Spleen (tissue), 11 donors: ENCODE results near the gene CTNNBL1. TPM values are rescaled to one million over a fixed set of nuclear protein-coding genes. Genes with fewer than 3 reads are reported as not detected.

ENCODE experiments used
- DNase-seq: peaks from one replicate; pipeline ENCODE4 v3.0.0-alpha.2; 2020
- H3K27ac ChIP-seq, 8 donors: fragments of 200-600 bp; sonication (generic) in 7 of 8; 1 replicate in 4 of 8; 2 replicates in 4 of 8; pipeline versions ENCODE4 v1.5.0 to v1.8.0; 2016 to 2021; ENCODE audit warnings: inconsistent platforms in 4 of 8, mild to moderate bottlenecking in 4 of 8, moderate library complexity in 1 of 8
- H3K27me3 ChIP-seq, 7 donors: fragments of 200-600 bp; sonication (generic) in 6 of 7; replicated peaks in 1 of 7; 1 replicate in 4 of 7; 2 replicates in 3 of 7; pipeline versions ENCODE4 v1.5.0 to v1.8.0; 2016 to 2021; ENCODE audit warnings: inconsistent platforms in 3 of 7, mild to moderate bottlenecking in 1 of 7
- H3K36me3 ChIP-seq, 6 donors: fragments of 200-600 bp; sonication (generic) in 5 of 6; 1 replicate in 4 of 6; 2 replicates in 2 of 6; pipeline versions ENCODE4 v1.5.0 to v1.8.0; 2016 to 2021; ENCODE audit warnings: inconsistent platforms in 2 of 6
- H3K4me1 ChIP-seq, 6 donors: fragments of 200-600 bp; sonication (generic) in 5 of 6; 1 replicate in 3 of 6; 2 replicates in 3 of 6; pipeline versions ENCODE4 v1.5.0 to v1.8.0; 2016 to 2021; ENCODE audit warnings: inconsistent platforms in 3 of 6
- H3K4me3 ChIP-seq, 8 donors: fragments of 200-600 bp; sonication (generic) in 7 of 8; 1 replicate in 4 of 8; 2 replicates in 4 of 8; pipeline versions ENCODE4 v1.5.0 to v1.8.0; 2016 to 2021; ENCODE audit warnings: inconsistent platforms in 4 of 8, mild to moderate bottlenecking in 4 of 8, moderate library complexity in 2 of 8
- H3K9me3 ChIP-seq, 8 donors: fragments of 200-600 bp; sonication (generic) in 7 of 8; 1 replicate in 4 of 8; 2 replicates in 4 of 8; pipeline versions ENCODE4 v1.5.0 to v1.8.0; 2016 to 2021; ENCODE audit warnings: inconsistent platforms in 4 of 8
- CTCF ChIP-seq, 11 experiments: fragments of 200-600 bp in 7 of 11; fragments of 450-650 bp in 4 of 11; sonication (generic) in 4 of 11; IDR thresholded peaks in 8 of 11; conservative IDR thresholded peaks in 3 of 11; 1 replicate in 7 of 11; 2 replicates in 4 of 11; pipeline versions ENCODE4 v1.4.0 to v1.8.0; 2016 to 2021; ENCODE audit warnings: antibody characterized with exemption in 11 of 11, inconsistent platforms in 4 of 11, mild to moderate bottlenecking in 1 of 11
- POLR2A ChIP-seq, 3 donors: fragments of 450-650 bp; IDR thresholded peaks; one replicate each; pipeline ENCODE4 v1.5.1; 2017; ENCODE audit warnings: antibody characterized with exemption in 3 of 3, mild to moderate bottlenecking in 1 of 3
- POLR2AphosphoS5 ChIP-seq, 3 donors: sonication (generic); formaldehyde crosslinking; IDR thresholded peaks; one replicate each; pipeline ENCODE4 v1.5.1; 2017; ENCODE audit warnings: antibody characterized with exemption in 3 of 3
- WGBS, 5 donors: extraction: QIAGEN DNeasy Blood & Tissue Kit in 3 of 5; methylation state at CpG; one replicate each; pipeline versions ENCODE4 v1.1.5 to v1.1.7; 2013 to 2018; 5-methylcytosine and 5-hydroxymethylcytosine counted together
- intact Hi-C: fragments of 100-400 bp; cut with DNase I; formaldehyde crosslinking; loops from one replicate; pipeline ENCODE4 v1.15.0; 2023; ENCODE audit warnings: low total_unique reads
- polyA plus RNA-seq, 3 donors: library from polyadenylated mRNA; stranded (reverse); fragments of 200-250 nt; gene quantifications; one replicate each; pipeline ENCODE4 v1.2.1, GENCODE V29; 2013
- total RNA-seq, 7 donors: library from RNA; depleted of rRNA in 3 of 7; stranded (reverse); fragments of >200 nt in 3 of 7; fragmentation: NEBNext Ultra II Directional in 4 of 7; extraction: Animal tissue kit (Norgen Biotek cat#: 25700) in 4 of 7; gene quantifications; one replicate each; pipeline versions ENCODE4 v1.1.0 to v1.2.1, GENCODE V29; 2016 to 2021
- donor health status: healthy with polysubstance abuse.
- donor health status: DM: no; HTN: no; CAD: no; lungs with moderate emphysema.
- donor health status: DM: no; HTN: no; CAD: no.
- donor health status: Bipolar disorder and iron deficiency.
- donor health status: healthy.
- donor health status: DM: no; HTN: no; CAD: no.
- donor health status: DM: yes; HTN: yes; CAD: no.

The CTNNBL1 gene
- total and polyA plus RNA-seq, 10 donors = 46.5 to 135 (median 82.9) TPM

- DNase-seq = no peak
- Histone ChIP-seq H3K36me3 (peaks cover 0 to 89% (median 17%) of the 10 kb centered on the region in 6 donors), H3K27me3 (no peaks in the 10 kb centered on the region), H3K4me1 (peaks cover 0 to 11% (median 1%) of the 10 kb centered on the region in 6 donors), H3K27ac (no peak overlapping the region), H3K4me3 (no peak overlapping the region), H3K9me3 (peaks cover 0 to 15% (median 3%) of the 10 kb centered on the region in 8 donors)
- intact Hi-C loops = no loop called here
- no peak for TF ChIP-seq CTCF (IDR thresholded peaks at IDR 0.05 in 8 of 11, conservative IDR thresholded peaks at IDR 0.05 in 3 of 11)
- TF ChIP-seq POLR2AphosphoS5 (IDR thresholded peaks at IDR 0.05) = no peak
- TF ChIP-seq POLR2A (IDR thresholded peaks at IDR 0.05) = no peak
- 93 to 98% (median 95%) methylated on average over 4 of the region's 4 CpGs for WGBS, 5 donors
These were observed 102.3 kb downstream of the CTNNBL1 start for GRCh38 chr20:37796121-37796520.

- H3K27ac ChIP-seq = no peak overlapping the region
- H3K4me3 ChIP-seq = no peak overlapping the region
- H3K27me3 ChIP-seq = no peaks in the 10 kb centered on the region
- H3K9me3 ChIP-seq = peaks cover 0 to 9% (median 3%) of the 10 kb centered on the region in 8 donors
- peaks cover 0 to 83% (median 13%) of the 10 kb centered on the region in 6 donors for H3K36me3 ChIP-seq
- TF ChIP-seq POLR2A (IDR thresholded peaks at IDR 0.05) (no peak), CTCF (IDR thresholded peaks at IDR 0.05 in 8 of 11, conservative IDR thresholded peaks at IDR 0.05 in 3 of 11) (no peak)
- WGBS, 5 donors = 82 to 93% (median 84%) methylated on average over 7 of the region's 7 CpGs
- DNase-seq = no peak
- H3K4me1 ChIP-seq = peaks cover 0 to 11% (median 7%) of the 10 kb centered on the region in 6 donors
- intact Hi-C loops = no loop called here
These were observed 102.9 kb downstream of the CTNNBL1 start for GRCh38 chr20:37796733-37797132.

GRCh38 chr20:37797669-37798175 lies 103.9 kb downstream of the CTNNBL1 start:
- Histone ChIP-seq H3K27ac (no peak overlapping the region), H3K4me1 (peaks cover 0 to 20% (median 15%) of the 10 kb centered on the region in 6 donors), H3K27me3 (no peaks in the 10 kb centered on the region), H3K4me3 (no peak overlapping the region), H3K36me3 (peaks cover 0 to 74% (median 6%) of the 10 kb centered on the region in 6 donors), H3K9me3 (peaks cover 0 to 3% (median 0%) of the 10 kb centered on the region in 8 donors)
- WGBS, 5 donors = 88 to 94% (median 92%) methylated on average over 4 of the region's 4 CpGs
- no peak for DNase-seq
- TF ChIP-seq POLR2AphosphoS5 (IDR thresholded peaks at IDR 0.05) (no peak), CTCF (IDR thresholded peaks at IDR 0.05 in 8 of 11, conservative IDR thresholded peaks at IDR 0.05 in 3 of 11) (no peak), POLR2A (IDR thresholded peaks at IDR 0.05) (no peak)
- intact Hi-C loops = no loop called here

- Histone ChIP-seq H3K27ac (no peak overlapping the region), H3K9me3 (no peaks in the 10 kb centered on the region), H3K4me3 (no peak overlapping the region), H3K36me3 (peaks cover 0 to 76% (median 8%) of the 10 kb centered on the region in 6 donors), H3K4me1 (peaks cover 4 to 26% (median 21%) of the 10 kb centered on the region in 6 donors), H3K27me3 (no peaks in the 10 kb centered on the region)
- DNase-seq = no peak
- TF ChIP-seq CTCF (IDR thresholded peaks at IDR 0.05 in 8 of 11, conservative IDR thresholded peaks at IDR 0.05 in 3 of 11) (no peak), POLR2A (IDR thresholded peaks at IDR 0.05) (no peak), POLR2AphosphoS5 (IDR thresholded peaks at IDR 0.05) (no peak)
- 89 to 100% (median 98%) methylated on average over 2 of the region's 2 CpGs for WGBS, 5 donors
- intact Hi-C loops = no loop called here
These were observed 104.5 kb downstream of the CTNNBL1 start for GRCh38 chr20:37798312-37798711.
